Spleen (tissue), 3 donors: ENCODE data around the gene PRUNE2.

Experiments used
- POLR2A ChIP-seq, 3 donors: fragments of 450-650 bp; IDR thresholded peaks; one replicate each; pipeline ENCODE4 v1.5.1; 2017; ENCODE audit warnings: antibody characterized with exemption in 3 of 3, mild to moderate bottlenecking in 1 of 3
- POLR2AphosphoS5 ChIP-seq, 3 donors: sonication (generic); formaldehyde crosslinking; IDR thresholded peaks; one replicate each; pipeline ENCODE4 v1.5.1; 2017; ENCODE audit warnings: antibody characterized with exemption in 3 of 3

DNA sequence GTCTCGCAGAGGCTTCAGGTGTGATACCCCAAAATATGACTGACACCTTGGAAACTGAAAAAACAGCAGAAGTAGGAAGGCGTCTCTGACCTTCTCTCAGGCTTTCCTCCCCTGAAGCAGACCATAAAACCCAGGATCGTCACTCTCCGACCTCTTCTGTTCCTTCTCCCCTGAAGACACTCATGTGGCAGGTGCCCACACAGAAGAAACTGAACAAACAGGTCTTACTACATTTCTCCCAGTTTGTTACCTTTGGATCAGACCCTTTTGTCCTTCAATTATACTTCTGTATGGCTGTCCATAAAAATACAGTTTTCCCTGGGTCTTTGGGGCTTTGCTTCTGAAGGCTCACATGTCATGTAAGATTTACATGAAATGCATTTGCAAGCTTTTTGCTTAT is 10.3 kb upstream of the PRUNE2 start:
- TF ChIP-seq POLR2AphosphoS5 (IDR thresholded peaks at IDR 0.05) (no peak), POLR2A (IDR thresholded peaks at IDR 0.05) (no peak)
